PC-3 (cell line): Measurements from ENCODE around the gene IL19.

ENCODE experiments used
- CTCF ChIP-seq: fragments of 300-600 bp; sonication (generic); conservative IDR thresholded peaks from 2 replicates; pipeline ENCODE4 v1.5.1; 2017; ENCODE audit warnings: antibody characterized with exemption, low read depth, mild to moderate bottlenecking, low read length
- EZH2 ChIP-seq: fragments of 300-600 bp; sonication (generic); IDR thresholded peaks from one replicate; pipeline ENCODE4 v1.6.1; 2017; ENCODE audit warnings: antibody characterized with exemption, mild to moderate bottlenecking, low read length; ENCODE audit not compliant: unreplicated experiment
- EZH2phosphoT487 ChIP-seq: fragments of 300-600 bp; sonication (generic); IDR thresholded peaks from 2 replicates; pipeline ENCODE4 v1.6.1; 2018; ENCODE audit warnings: mild to moderate bottlenecking, antibody characterized with exemption, low read length, borderline replicate concordance

GRCh38 chr1:206752481-206752880 is 18.1 kb upstream of the IL19 start:
- TF ChIP-seq CTCF (no peak), EZH2phosphoT487 (no peak), EZH2 (no peak)
